ENCODE results near the gene AMDHD1.

The AMDHD1 gene

DNA sequence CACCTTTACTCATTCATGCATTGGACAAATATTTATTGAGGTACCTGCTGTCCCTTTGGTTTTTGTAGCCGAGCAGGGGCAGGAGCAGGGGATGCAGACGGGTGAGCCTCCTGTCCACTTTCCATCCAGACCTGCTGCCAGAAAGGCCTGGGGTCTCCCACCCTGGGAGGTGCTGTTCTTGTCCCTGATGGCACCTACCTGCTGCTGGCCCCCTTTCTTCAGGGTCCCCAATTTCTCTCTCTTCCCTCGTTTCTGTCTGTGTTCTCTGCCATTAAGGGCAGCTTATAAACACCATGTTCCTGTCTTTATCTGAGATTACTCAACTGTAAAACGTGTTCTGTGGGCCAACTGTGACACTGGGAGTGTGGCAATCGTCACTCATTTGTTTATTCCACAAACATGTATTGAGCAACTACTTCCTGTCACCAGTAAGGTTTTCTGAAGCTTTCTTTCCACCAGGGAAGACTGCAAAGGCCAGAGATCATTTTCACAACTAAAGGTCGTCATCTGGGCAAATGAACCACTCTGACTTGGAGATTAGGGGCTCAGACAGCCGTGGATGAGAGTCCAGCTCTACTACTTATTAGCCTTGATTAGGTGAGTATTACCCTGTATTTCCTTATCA lies 53.0 kb downstream of the AMDHD1 start, which contains the start of gene HAL:
Gene HAL, minus strand, starts transcription at position 311 of the 625 bp plus-strand sequence. CDS start 434 bp downstream, outside the sequence.
- no peak for DNase-seq

DNA sequence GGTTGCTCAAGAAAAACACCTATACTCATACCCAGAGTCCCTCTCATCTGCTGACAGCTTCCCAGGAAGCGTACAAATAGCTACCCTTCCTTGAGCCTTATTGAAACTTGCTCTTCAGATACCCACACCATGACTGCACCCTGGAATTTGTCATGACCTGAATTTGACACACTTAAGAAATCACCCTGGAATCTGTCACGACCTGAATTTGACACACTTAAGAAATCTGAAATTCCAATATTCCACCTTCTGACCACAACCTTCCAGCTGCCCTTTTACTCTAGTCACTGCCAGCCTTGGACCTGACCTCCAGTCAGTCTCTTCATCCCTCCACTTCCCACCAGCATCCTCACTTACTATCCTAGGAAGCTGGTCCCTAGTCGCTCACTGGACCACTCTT lies 54.1 kb downstream of the AMDHD1 start:
- no peak for DNase-seq

DNA sequence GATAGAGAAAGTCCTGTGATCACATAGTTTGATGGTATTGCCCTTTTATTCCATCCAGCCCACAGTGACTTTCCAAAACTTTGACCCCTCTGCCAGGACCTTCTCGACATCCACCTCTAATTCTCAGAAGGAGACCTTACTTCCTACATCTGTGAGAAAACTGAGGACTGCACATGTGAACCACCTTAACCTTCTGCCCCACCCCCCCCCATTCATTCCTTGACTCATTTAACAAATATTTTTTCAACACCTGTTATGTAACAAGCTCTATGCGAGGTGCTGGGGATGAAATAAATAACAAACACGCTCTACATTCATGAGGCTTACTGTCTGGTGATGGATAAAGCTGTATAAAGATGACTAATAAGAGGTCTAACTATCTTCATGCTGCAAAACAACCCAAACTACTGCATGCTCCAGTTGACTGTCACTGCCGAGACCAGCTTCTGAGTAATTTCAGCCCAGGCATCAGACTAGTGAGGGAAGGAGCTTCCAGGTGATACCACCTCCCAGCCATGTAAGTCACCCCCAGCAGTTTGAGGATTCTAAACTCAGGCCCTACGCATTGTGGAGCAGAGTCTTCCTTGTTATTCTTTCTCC lies 54.9 kb downstream of the AMDHD1 start:
- no peak for DNase-seq

DNA sequence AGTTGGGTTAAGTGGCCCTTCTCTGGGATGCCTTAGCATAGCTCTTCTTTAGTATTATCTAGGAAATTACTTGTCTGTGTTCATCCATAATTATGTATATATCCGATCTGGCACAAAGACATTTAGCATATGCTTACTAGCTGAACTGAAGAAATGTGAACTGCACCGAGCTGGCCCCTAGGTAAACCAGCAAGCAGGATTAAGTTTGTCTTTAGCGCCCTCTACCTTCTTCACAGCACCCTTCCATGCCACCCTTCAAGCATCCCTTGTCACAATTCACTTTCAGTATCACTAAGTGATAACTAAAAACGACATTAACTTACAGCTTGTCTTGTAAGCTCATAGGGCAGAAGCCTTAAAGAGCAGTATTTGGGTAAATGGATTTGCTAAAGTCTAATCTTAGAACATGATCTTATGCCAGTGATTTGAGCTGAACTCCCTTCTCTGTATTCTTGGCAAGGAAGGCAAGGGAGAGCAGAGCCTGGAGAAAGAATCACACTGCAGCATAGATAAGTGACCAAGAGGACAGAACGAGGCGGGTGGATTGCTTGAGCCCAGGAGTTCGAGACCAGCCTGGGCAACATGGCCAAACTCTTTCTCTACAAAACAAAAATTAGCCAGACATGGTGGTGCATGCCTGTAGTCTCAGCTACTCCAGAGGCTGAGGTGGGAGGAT lies 55.6 kb downstream of the AMDHD1 start:
- peak; percentile 76 for DNase-seq

DNA sequence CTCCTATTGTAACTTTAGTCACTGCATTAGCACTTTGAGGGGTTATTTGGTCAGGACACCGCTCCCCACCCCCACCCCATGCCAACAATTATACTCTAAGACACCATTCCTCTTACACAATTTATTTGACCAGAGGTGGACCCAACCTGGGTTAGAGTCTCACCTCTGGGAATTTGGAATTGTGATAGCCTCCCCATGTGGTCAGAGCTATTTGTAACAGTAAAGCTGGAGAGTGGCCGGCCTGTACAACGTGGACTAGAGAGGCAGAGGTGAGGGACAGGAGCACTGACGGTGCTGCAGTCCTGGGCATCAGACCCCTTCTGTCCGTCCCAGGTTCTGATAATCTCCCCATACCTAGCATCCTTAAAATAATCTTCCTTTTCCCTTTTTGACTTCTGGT lies 56.4 kb downstream of the AMDHD1 start:
- DNase-seq = no peak

DNA sequence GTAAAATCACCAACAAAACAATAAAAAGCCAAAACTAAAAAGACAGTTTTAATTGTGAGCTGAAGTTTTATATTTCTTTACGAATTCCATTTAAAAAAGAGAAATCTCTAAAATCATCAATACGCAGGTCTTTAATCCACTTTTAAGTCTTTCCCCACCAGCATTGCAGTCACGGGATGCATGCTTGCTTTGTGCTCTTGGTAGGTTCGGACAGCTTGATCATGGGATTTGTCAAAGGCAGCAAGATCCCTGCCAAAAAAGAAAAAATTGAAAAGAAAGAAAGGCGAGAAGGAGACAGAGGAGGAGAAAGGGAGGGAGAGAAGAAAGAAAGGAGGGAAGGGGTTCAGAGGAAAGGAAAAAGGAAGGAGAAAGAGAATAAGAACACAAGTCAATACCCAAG lies 57.7 kb downstream of the AMDHD1 start:
- DNase-seq = no peak

DNA sequence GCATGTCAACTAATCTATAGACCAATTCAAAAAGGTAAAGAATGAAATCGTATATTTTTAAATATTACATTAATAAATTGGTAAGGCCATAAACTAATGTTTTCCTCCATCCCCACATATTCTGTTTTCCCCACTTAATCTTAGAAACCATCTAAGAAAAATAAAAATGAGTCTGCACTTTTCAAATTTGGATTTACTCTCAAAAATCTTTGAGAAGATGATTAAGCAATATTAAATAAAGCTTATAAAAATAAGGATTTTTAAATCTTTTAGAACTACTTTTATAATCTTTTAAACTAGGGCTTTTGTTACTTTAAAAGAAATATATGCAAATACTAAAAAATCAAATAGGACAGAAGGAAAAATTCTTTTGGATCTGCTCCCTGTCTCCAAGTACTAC lies 63.6 kb downstream of the AMDHD1 start:
- no peak for DNase-seq

DNA sequence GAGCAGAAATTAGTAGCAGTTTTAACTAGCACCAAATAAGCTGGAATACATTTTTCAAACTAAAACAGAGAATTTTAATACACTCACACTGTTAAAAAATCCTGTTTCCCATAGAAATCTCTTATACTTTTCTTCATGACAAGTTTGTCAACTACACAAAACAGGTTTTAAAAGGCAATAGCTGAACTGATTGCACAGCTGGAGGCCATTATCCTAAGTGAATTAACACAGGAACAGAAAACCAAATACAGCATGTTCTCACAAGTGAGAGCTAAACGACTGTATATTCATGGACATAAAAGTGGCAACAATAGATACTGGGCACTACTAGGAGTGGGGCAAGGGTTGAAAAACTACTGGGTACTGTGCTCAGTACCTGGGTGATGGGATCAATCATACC lies 64.6 kb downstream of the AMDHD1 start:
- DNase-seq = no peak

DNA sequence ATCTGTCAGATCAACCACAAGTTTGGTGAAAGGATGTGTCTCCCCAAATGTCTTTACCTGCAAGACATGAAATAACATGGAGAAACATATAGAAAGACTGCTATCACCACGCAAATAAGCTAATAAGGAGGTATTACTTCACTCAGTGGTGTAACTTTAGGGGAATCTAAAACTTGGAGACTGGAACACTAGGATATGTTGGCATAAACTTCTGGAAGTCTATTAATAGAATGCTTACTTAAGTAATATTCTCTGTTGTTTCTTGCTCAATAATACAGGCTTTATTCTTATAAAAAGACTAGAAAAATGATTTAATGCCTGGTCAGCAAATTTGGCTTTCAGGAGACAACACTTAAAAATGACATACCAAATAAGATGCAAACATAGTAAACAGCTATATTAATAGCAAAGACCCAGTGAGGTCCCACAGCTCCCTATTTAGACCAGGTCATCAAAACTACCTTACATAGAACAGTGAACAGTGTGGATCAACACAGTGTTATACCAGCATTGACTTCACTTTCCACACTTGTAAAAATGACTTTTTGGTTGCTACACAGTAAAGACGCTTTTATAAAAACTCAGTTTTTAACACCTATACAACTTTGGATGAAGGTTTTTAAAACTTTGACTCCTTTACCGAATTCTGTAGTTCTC lies 71.9 kb downstream of the AMDHD1 start:
- no peak for DNase-seq

DNA sequence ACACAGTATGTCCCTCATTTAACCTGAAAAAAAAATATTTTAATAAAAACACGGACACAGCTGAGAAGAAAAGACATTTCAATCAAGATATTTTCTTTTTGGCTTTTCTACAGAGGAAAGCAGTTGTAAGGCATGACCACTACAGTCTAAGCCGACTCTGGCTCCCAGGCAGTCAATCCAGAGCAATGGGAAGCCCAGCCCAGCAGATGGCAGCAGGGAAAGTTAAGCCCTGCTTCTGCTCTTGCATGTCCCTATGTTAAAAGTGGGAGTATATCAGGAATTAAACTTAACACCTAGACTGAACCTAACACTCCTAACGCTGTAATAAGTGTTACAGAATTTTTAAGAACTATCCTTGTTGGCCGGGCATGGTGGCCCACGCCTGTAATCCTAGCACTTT lies 72.5 kb downstream of the AMDHD1 start:
- peak; percentile 75 for DNase-seq
